BLaER1 (cell line): Measurements from ENCODE around the gene ATP6V0A1.

Experiments
- H3K27ac ChIP-seq: shearing (Covaris generic); formaldehyde crosslinking; 2 replicates; pipeline ENCODE4 v1.8.1; 2022
- H3K27me3 ChIP-seq: shearing (Covaris generic); formaldehyde crosslinking; 2 replicates; pipeline ENCODE4 v1.8.1; 2022
- H3K36me3 ChIP-seq: shearing (Covaris generic); formaldehyde crosslinking; 2 replicates; pipeline ENCODE4 v1.8.1; 2022
- H3K4me1 ChIP-seq: shearing (Covaris generic); formaldehyde crosslinking; 2 replicates; pipeline ENCODE4 v1.8.1; 2022
- H3K4me2 ChIP-seq: shearing (Covaris generic); formaldehyde crosslinking; 2 replicates; pipeline ENCODE4 v1.8.1; 2022
- H3K4me3 ChIP-seq: shearing (Covaris generic); formaldehyde crosslinking; 2 replicates; pipeline ENCODE4 v1.8.1; 2022
- H3K9ac ChIP-seq: shearing (Covaris generic); formaldehyde crosslinking; 2 replicates; pipeline ENCODE4 v1.8.1; 2022
- H3K9me3 ChIP-seq: shearing (Covaris generic); formaldehyde crosslinking; 2 replicates; pipeline ENCODE4 v1.8.1; 2022
- H4K20me1 ChIP-seq: shearing (Covaris generic); formaldehyde crosslinking; 2 replicates; pipeline ENCODE4 v1.8.1; 2022
- Cebpa-rat ChIP-seq: shearing (Covaris generic); IDR thresholded peaks from 2 replicates; pipeline ENCODE4 v1.8.1; 2022

Gene ATP6V0A1

DNA sequence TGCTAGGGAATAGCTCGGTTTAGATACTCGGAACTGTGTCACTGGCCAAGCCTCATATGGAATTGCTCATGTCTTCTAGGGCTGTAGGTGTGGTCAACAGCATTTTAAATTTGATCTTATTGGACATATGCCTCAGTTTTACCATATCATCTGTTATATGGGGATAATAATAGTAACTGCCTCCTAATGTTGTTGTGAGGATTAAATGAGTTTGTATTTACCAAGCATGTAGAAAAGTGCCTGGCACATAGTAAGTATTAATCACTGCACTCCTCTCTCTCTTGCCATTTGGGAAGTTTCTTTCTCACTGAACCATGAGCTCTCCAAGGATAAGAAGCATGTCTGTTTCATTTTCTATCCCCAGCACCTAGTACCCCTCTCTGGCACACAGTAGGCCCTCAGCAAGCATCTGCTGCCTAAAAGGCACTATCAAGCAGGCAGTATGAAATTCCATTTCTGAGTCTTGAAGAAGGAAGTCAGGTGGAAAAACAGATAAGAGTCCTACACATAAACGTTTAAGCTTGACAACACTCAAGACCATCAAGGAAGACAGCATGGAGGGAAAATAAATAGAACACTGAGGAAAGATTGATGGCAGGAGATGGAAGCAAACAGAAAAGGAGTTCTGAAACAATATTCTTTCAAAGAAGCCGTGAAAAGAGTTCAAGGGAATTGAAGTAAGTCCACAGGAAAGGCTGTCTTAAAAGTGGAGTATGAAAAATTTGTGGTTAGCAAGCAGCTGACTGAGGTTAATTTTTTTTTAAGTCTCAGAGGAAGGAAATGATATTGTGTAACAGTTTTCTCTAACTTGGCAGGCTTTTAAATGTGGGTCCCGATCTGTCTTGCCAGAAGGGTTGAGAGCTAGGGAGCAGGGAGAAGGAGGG, 2.2 kb upstream of the ATP6V0A1 start:
- Histone ChIP-seq H3K9me3 (no peaks in the 10 kb centered on the region), H3K9ac (peak overlapping the region; percentile 25; the same call in 1 of the 2 replicates), H3K27ac (peak overlapping the region; percentile 43; the same call in 1 of the 2 replicates), H3K27me3 (peaks cover 19% of the 10 kb centered on the region), H3K36me3 (no peaks in the 10 kb centered on the region), H4K20me1 (peaks cover 32% of the 10 kb centered on the region), H3K4me2 (peak overlapping the region; percentile 87), H3K4me1 (peaks cover 60% of the 10 kb centered on the region), H3K4me3 (peak overlapping the region; percentile 35)
- TF ChIP-seq Cebpa-rat, result peak; percentile 98

DNA sequence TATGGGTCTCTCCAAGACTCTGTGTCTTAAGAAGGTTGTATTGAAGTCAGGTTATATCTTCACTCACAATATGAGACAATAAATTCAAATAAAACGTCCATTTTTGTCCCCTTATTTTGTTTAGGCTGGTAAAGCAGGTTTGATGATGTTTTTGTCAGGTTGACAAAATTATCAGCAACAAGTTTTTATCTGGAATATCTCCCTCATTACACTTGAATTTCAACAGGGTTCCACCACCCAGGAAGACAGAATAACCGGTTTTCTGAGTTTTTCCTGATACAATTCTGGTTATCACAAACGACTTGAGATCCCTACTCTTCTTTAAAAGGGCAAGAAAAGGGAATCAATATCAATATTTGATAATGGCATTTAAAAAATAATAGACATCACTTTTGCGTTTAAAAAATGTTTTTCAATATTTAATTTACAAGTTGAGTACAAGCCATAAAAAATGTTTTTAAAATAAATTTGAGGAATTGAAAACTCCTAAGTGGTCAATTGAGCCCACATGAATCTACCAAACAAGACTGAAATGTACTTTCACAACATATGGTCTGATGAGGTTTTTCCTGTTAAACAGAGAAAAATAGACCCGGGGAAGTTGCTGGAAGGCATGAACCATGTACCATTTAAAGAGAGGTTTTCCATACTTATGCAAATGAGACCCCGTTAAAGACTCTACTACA, 1.4 kb upstream of the ATP6V0A1 start:
- no peak; the same call in 1 of the 2 replicates for TF ChIP-seq Cebpa-rat
- Histone ChIP-seq H3K27ac (peak overlapping the region; percentile 32; the same call in 1 of the 2 replicates), H3K4me1 (peaks cover 60% of the 10 kb centered on the region), H3K4me2 (peak overlapping the region; percentile 87), H3K36me3 (no peaks in the 10 kb centered on the region), H4K20me1 (peaks cover 32% of the 10 kb centered on the region), H3K4me3 (peak overlapping the region; percentile 35; the same call in 1 of the 2 replicates), H3K27me3 (peaks cover 19% of the 10 kb centered on the region), H3K9ac (no peak overlapping the region), H3K9me3 (no peaks in the 10 kb centered on the region)

DNA sequence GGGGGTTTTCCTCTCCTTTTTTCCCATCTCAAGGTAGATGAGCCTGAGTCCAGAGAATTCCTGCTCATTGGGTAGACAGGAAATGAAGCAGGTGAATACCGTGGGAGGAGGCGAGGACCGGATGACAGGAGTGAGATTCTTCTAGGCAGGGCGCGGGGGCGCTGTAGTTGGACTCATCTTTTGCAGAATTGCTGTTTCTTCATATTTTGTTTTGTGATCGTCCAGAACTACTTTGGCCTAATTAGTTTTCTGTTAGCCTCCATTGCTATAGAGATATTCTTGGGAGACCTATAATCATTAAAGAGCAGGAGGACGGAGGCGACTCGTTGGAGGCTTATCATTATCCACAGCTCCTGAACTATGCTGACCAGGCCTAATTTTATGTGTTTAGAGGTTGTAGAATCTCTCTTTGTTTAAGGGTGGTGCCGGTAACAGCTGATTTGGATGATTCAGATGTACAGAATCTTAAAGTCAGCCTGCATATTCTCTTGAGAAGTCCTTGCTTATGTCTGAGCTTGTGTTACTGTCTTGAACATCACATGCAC, 650 bp downstream of the ATP6V0A1 start:
- peak overlapping the region; percentile 87 for H3K4me2 ChIP-seq
- H3K36me3 ChIP-seq, result no peaks in the 10 kb centered on the region
- peak overlapping the region; percentile 62 for H3K4me3 ChIP-seq
- no peak overlapping the region for H3K9ac ChIP-seq
- H3K4me1 ChIP-seq, result peaks cover 60% of the 10 kb centered on the region
- H3K27me3 ChIP-seq, result peaks cover 19% of the 10 kb centered on the region
- H3K27ac ChIP-seq, result no peak overlapping the region
- TF ChIP-seq Cebpa-rat, result no peak
- H4K20me1 ChIP-seq, result peaks cover 32% of the 10 kb centered on the region
- H3K9me3 ChIP-seq, result no peaks in the 10 kb centered on the region

DNA sequence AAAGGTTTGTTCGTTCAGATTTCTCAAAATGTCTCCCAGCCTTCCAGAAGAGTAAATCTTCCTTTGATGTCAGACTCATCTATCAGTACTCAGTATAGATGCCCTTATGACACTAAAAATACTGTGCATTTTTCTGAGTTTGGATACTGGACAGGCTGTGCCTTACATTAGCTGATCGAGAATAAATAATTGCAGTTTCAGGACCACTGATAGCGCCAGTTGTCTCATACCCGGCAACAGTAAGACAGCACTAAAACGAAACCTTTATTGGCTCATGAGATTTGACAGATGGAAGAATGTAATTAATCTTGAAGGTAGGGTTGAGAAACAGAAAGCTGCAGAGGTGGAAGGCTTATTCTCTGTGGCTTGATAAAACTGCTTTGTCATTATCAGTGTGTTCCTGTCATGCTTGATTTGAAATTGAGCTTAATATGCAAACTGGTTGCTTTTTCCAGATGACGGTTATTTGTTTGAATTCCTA, 1.2 kb downstream of the ATP6V0A1 start:
- H3K4me3 ChIP-seq, result no peak overlapping the region
- H3K9ac ChIP-seq, result no peak overlapping the region
- peaks cover 32% of the 10 kb centered on the region for H4K20me1 ChIP-seq
- H3K36me3 ChIP-seq, result no peaks in the 10 kb centered on the region
- H3K4me2 ChIP-seq, result peak overlapping the region; percentile 87
- H3K9me3 ChIP-seq, result no peaks in the 10 kb centered on the region
- H3K27me3 ChIP-seq, result peaks cover 19% of the 10 kb centered on the region
- peaks cover 59% of the 10 kb centered on the region for H3K4me1 ChIP-seq
- TF ChIP-seq Cebpa-rat, result no peak
- H3K27ac ChIP-seq, result no peak overlapping the region

DNA sequence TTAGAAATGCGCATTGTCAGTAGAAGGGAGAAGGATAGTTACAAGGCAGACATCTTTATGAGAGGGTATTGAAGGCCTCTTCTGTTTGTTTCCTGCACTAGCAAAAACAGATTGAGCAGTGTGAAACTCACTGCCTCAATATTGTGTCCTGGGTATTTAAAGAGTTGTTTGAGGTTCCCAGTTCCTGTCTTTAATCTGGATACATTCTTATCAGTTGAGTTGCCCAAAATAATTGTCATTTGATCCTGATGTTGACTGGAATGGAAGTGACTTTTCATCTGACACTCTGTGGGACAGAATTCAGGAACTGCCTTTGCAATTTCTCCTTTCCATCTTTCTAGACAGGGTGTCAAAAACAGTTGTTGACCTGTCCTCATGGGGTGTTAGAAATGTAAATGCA, 1.7 kb downstream of the ATP6V0A1 start:
- no peak overlapping the region for H3K9ac ChIP-seq
- H3K9me3 ChIP-seq, result no peaks in the 10 kb centered on the region
- H3K27me3 ChIP-seq, result peaks cover 19% of the 10 kb centered on the region
- no peak overlapping the region for H3K27ac ChIP-seq
- TF ChIP-seq Cebpa-rat, result no peak
- no peaks in the 10 kb centered on the region for H3K36me3 ChIP-seq
- H3K4me1 ChIP-seq, result peaks cover 54% of the 10 kb centered on the region
- H3K4me2 ChIP-seq, result peak overlapping the region; percentile 87
- no peak overlapping the region for H3K4me3 ChIP-seq
- peaks cover 32% of the 10 kb centered on the region for H4K20me1 ChIP-seq

DNA sequence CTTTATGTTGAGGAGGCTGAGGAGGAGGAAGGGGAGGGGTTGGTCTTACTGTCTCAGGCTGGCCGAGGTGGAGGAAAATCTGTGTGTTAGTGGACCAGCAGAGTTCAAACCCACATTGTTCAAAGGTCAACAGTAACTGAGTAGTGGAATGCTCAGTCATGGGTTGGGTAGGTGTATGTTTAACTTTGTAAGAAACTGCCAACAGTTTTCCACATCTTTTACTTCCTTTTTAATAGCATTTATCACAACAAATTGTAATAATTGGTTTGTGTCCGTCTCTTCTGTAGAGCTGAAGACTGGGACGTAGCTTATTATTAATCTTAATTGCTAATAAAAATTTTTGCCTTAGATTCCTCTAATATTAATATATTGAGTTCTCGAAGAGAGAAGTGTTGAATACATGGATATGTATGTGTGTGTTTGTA, 5.3 kb downstream of the ATP6V0A1 start:
- Histone ChIP-seq H3K4me2 (no peak overlapping the region), H3K36me3 (no peaks in the 10 kb centered on the region), H3K9ac (no peak overlapping the region), H3K27me3 (peaks cover 14% of the 10 kb centered on the region), H3K4me3 (no peak overlapping the region), H3K9me3 (no peaks in the 10 kb centered on the region), H4K20me1 (peaks cover 14% of the 10 kb centered on the region), H3K27ac (no peak overlapping the region), H3K4me1 (peaks cover 17% of the 10 kb centered on the region)
- TF ChIP-seq Cebpa-rat, result no peak

DNA sequence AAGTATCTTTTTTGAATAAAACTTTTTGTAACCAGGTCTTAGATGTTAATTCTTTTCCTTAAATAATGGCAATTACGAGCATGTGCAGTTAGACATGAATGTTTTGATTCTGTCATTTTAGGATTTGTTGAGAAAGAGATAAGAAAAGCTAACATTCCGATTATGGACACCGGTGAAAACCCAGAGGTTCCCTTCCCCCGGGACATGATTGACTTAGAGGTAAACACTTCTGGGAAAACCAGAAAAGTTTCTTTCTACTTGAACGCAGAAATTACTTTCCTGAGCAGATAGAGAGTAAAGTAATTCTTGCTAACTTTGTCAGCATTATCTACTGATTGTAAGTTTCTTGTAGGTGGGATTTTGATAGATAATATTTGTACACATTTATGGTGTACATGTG, 9.2 kb downstream of the ATP6V0A1 start:
- Histone ChIP-seq H3K27me3 (no peaks in the 10 kb centered on the region), H3K36me3 (no peaks in the 10 kb centered on the region)

DNA sequence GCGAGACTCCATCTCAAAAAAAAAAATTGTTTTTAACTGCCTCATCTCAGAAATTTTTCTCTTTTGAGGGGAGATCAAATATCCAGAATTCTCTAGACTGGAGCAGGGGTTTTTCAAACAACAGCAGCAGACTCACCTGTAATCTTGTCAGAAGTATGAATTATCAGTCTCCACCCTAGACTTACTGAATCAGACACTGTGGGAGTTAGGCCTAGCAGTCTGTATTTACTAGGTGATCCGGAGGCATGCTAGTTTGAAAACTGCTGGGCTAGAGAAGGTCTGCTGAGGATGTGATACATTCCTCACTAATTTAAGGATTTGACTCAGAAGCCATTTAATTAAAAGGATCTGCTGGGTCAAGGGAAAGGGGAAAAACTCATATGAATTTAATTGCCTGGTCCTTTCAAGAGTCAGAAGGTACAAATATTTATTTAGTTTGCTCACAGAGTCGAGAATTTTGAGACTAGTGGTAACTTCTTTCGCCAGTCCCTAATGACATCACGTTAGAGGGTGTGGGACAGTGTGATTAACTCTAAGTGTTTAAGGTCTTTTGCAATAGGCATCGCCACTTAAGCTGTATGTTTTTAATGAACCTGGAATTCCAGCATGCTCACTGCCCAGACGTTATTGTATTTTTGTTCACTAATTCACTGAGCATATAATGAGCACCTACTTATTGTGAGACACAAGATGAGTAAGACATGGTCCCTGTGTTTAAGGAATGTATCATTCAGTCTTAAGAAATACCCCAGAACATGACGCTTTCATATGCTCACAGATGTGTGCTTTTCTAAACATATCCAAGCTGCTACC, 14.2 kb downstream of the ATP6V0A1 start:
- TF ChIP-seq Cebpa-rat, result no peak
- no peaks in the 10 kb centered on the region for H3K4me1 ChIP-seq
- H3K9me3 ChIP-seq, result no peaks in the 10 kb centered on the region
- H4K20me1 ChIP-seq, result no peaks in the 10 kb centered on the region
- H3K27me3 ChIP-seq, result no peaks in the 10 kb centered on the region
- no peak overlapping the region for H3K4me2 ChIP-seq
- no peak overlapping the region for H3K9ac ChIP-seq
- H3K36me3 ChIP-seq, result no peaks in the 10 kb centered on the region
- H3K4me3 ChIP-seq, result no peak overlapping the region
- no peak overlapping the region for H3K27ac ChIP-seq

More for the DNA sequence above, 9.2 kb downstream of the ATP6V0A1 start:
- Histone ChIP-seq H3K9ac (no peak overlapping the region), H3K9me3 (no peaks in the 10 kb centered on the region), H3K4me1 (no peaks in the 10 kb centered on the region), H3K4me2 (no peak overlapping the region), H3K27ac (no peak overlapping the region), H4K20me1 (no peaks in the 10 kb centered on the region), H3K4me3 (no peak overlapping the region)
- no peak for TF ChIP-seq Cebpa-rat

DNA sequence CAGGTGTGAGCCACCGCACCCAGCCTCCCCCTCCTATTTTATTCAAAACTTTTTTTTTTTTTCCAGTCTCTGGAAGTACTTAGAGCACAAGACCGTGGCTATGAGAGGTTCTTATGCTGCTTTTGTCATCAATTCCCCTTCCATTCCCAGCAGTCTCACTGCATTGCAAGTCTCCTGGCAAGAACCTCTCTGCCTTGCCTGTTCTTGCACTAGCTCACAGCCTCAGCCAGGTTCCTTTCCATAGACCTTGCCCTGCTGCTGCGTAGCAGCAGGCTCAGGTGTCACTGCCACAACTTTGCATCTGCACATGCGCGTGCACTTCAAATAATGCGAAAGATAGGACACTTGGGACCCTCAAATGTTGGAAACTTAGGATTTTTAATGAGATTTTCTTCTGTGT, 15.6 kb downstream of the ATP6V0A1 start:
- no peak overlapping the region for H3K4me2 ChIP-seq
- no peaks in the 10 kb centered on the region for H4K20me1 ChIP-seq
- no peaks in the 10 kb centered on the region for H3K27me3 ChIP-seq
- H3K9me3 ChIP-seq, result no peaks in the 10 kb centered on the region
- no peaks in the 10 kb centered on the region for H3K4me1 ChIP-seq
- TF ChIP-seq Cebpa-rat, result no peak
- no peak overlapping the region for H3K4me3 ChIP-seq
- no peaks in the 10 kb centered on the region for H3K36me3 ChIP-seq
- no peak overlapping the region for H3K9ac ChIP-seq
- H3K27ac ChIP-seq, result no peak overlapping the region
